ENCODE data around the gene TANC1. TPM values are rescaled to one million over a fixed set of nuclear protein-coding genes. Genes with fewer than 3 reads are reported as not detected.

Gene TANC1
- total RNA-seq, 1 donor from 2014 or later, result 45.0 TPM

- Histone ChIP-seq H3K27ac (ENCODE audit: low read depth, low read length) (no peak overlapping the region), H3K9ac (ENCODE audit: low read length) (no peak overlapping the region), H3K9me3 (ENCODE audit: insufficient read depth, low read depth, low read length) (no peaks in the 10 kb centered on the region), H3K4me3 (ENCODE audit: insufficient read depth, low read depth, low read length) (no peak overlapping the region), H2AFZ (ENCODE audit: low read depth, low read length) (no peak overlapping the region), H3K27me3 (ENCODE audit: insufficient read depth, low read length) (no peaks in the 10 kb centered on the region), H3K79me2 (ENCODE audit: insufficient read depth, low read length) (peaks cover 75% of the 10 kb centered on the region), H3K4me1 (ENCODE audit: insufficient read depth, low read length) (peaks cover 22% of the 10 kb centered on the region), H3K36me3 (ENCODE audit: insufficient read depth, low read length) (no peaks in the 10 kb centered on the region), H4K20me1 (ENCODE audit: insufficient read depth, low read length) (peaks cover 10% of the 10 kb centered on the region), H3K4me2 (ENCODE audit: low read length) (no peak overlapping the region)
- TF ChIP-seq CTCF (IDR thresholded peaks at IDR 0.05; ENCODE audit: insufficient read depth, low read depth, low read length) (no peak), EZH2 (IDR thresholded peaks at IDR 0.05; ENCODE audit: insufficient read depth, low read length) (no peak)
- FAIRE-seq, result no peak
- DNase-seq (ENCODE audit: low read depth), result no peak
- H3K4me3 Mint-ChIP-seq (ENCODE audit: unreplicated experiment), result no peak overlapping the region
- H3K27me3 Mint-ChIP-seq (ENCODE audit: low read depth, unreplicated experiment), result no peaks in the 10 kb centered on the region
- H3K27ac Mint-ChIP-seq (ENCODE audit: unreplicated experiment), result no peak overlapping the region
- H3K4me1 Mint-ChIP-seq (ENCODE audit: low read depth, unreplicated experiment), result peaks cover 51% of the 10 kb centered on the region
- peaks cover 17% of the 10 kb centered on the region for H3K36me3 Mint-ChIP-seq (ENCODE audit: low read depth, unreplicated experiment)
- H3K9me3 Mint-ChIP-seq (ENCODE audit: unreplicated experiment), result no peaks in the 10 kb centered on the region
Measured at GRCh38 chr2:159051661-159052060, 83.2 kb downstream of the TANC1 start.

DNA sequence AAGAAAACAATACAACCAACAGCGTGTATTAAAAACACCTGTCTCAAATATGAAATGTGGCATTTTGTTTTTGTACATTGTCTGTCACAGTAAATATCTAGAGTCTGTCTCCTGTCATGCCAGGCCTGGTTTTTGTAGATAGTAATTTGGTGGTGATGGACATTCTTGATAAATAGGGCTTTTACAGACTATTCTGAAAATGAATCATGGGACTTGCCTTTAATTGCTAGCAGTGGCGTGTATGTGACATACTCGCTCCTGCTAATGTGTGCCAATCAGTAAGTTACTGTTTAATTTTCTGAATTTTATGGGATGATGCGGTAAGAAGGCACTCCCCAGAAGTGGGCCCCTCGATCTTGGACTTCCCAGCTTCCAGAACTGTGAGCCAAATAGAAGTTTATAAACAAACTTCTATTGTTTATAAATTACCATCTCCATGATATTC, 83.7 kb downstream of the TANC1 start:
- DNase-seq (ENCODE audit: low read depth) (no peak), FAIRE-seq (no peak)
- Mint-ChIP-seq H3K27me3 (ENCODE audit: low read depth, unreplicated experiment) (no peaks in the 10 kb centered on the region), H3K36me3 (ENCODE audit: low read depth, unreplicated experiment) (peaks cover 19% of the 10 kb centered on the region), H3K27ac (ENCODE audit: unreplicated experiment) (no peak overlapping the region), H3K4me3 (ENCODE audit: unreplicated experiment) (no peak overlapping the region), H3K4me1 (ENCODE audit: low read depth, unreplicated experiment) (peaks cover 46% of the 10 kb centered on the region), H3K9me3 (ENCODE audit: unreplicated experiment) (no peaks in the 10 kb centered on the region)
- H4K20me1 ChIP-seq (ENCODE audit: insufficient read depth, low read length), result peaks cover 15% of the 10 kb centered on the region
- peaks cover 80% of the 10 kb centered on the region for H3K79me2 ChIP-seq (ENCODE audit: insufficient read depth, low read length)
- no peak overlapping the region for H3K4me3 ChIP-seq (ENCODE audit: insufficient read depth, low read depth, low read length)
- no peaks in the 10 kb centered on the region for H3K36me3 ChIP-seq (ENCODE audit: insufficient read depth, low read length)
- H3K9ac ChIP-seq (ENCODE audit: low read length), result no peak overlapping the region
- no peak overlapping the region for H3K4me2 ChIP-seq (ENCODE audit: low read length)
- TF ChIP-seq EZH2 (IDR thresholded peaks at IDR 0.05; ENCODE audit: insufficient read depth, low read length) (no peak), CTCF (IDR thresholded peaks at IDR 0.05; ENCODE audit: insufficient read depth, low read depth, low read length) (no peak)
- H3K4me1 ChIP-seq (ENCODE audit: insufficient read depth, low read length), result peaks cover 17% of the 10 kb centered on the region
- no peak overlapping the region for H2AFZ ChIP-seq (ENCODE audit: low read depth, low read length)
- H3K27ac ChIP-seq (ENCODE audit: low read depth, low read length), result peak overlapping the region; percentile 68
- no peaks in the 10 kb centered on the region for H3K27me3 ChIP-seq (ENCODE audit: insufficient read depth, low read length)
- H3K9me3 ChIP-seq (ENCODE audit: insufficient read depth, low read depth, low read length), result no peaks in the 10 kb centered on the region

- Histone ChIP-seq H3K4me1 (ENCODE audit: insufficient read depth, low read length) (peaks cover 12% of the 10 kb centered on the region), H3K36me3 (ENCODE audit: insufficient read depth, low read length) (no peaks in the 10 kb centered on the region), H2AFZ (ENCODE audit: low read depth, low read length) (no peak overlapping the region), H3K9me3 (ENCODE audit: insufficient read depth, low read depth, low read length) (no peaks in the 10 kb centered on the region), H4K20me1 (ENCODE audit: insufficient read depth, low read length) (peaks cover 23% of the 10 kb centered on the region), H3K4me3 (ENCODE audit: insufficient read depth, low read depth, low read length) (no peak overlapping the region), H3K27ac (ENCODE audit: low read depth, low read length) (peak overlapping the region; percentile 68), H3K9ac (ENCODE audit: low read length) (peak overlapping the region; percentile 21), H3K27me3 (ENCODE audit: insufficient read depth, low read length) (no peaks in the 10 kb centered on the region), H3K79me2 (ENCODE audit: insufficient read depth, low read length) (peaks cover 87% of the 10 kb centered on the region), H3K4me2 (ENCODE audit: low read length) (no peak overlapping the region)
- DNase-seq (ENCODE audit: low read depth) (peak; percentile 95), FAIRE-seq (peak; percentile 34)
- Mint-ChIP-seq H3K4me3 (ENCODE audit: unreplicated experiment) (no peak overlapping the region), H3K27me3 (ENCODE audit: low read depth, unreplicated experiment) (no peaks in the 10 kb centered on the region), H3K4me1 (ENCODE audit: low read depth, unreplicated experiment) (peaks cover 34% of the 10 kb centered on the region), H3K9me3 (ENCODE audit: unreplicated experiment) (no peaks in the 10 kb centered on the region), H3K27ac (ENCODE audit: unreplicated experiment) (no peak overlapping the region), H3K36me3 (ENCODE audit: low read depth, unreplicated experiment) (peaks cover 13% of the 10 kb centered on the region)
- TF ChIP-seq EZH2 (IDR thresholded peaks at IDR 0.05; ENCODE audit: insufficient read depth, low read length) (no peak), CTCF (IDR thresholded peaks at IDR 0.05; ENCODE audit: insufficient read depth, low read depth, low read length) (no peak)
Measured at GRCh38 chr2:159053161-159054031, 85.0 kb downstream of the TANC1 start.

Measured in astrocyte (in vitro differentiated cells and primary cell).